GM12878 (cell line): ENCODE measurements around the gene CNN3. TPM values are rescaled to one million over a fixed set of nuclear protein-coding genes. Genes with fewer than 3 reads are reported as not detected.
A peak's percentile ranks its signal among the peaks of the same experiment; 100 is the strongest.

Experiments used
- ATAC-seq: fragments of 200-7000 bp; cut with Tn5 transposase; 3 replicates; pipeline ENCODE4 v1.9.1; 2020; ENCODE audit warnings: mild to moderate bottlenecking, moderate library complexity
- BruUV-seq: library from RNA; stranded (reverse); fragments of 400-500 nt; replicated peaks from 2 replicates; lab custom pipeline; 2021; lab: Mats Ljungman, UMichigan
- CTCF ChIA-PET: fragments of 300-600 bp; sonication (Branson Sonifier 250); formaldehyde crosslinking; extraction: SDS; loops from one replicate; lab custom pipeline; 2021; ENCODE audit warnings: inconsistent platforms; lab: Yijun Ruan, JAX
- POLR2A ChIA-PET: fragments of 350-600 bp; formaldehyde crosslinking; extraction: SDS; loops from one replicate; lab custom pipeline; 2021; ENCODE audit warnings: inconsistent platforms; lab: Charles Lee
- RAD21 ChIA-PET: fragments of 300-600 bp; sonication (Branson Sonifier 250); formaldehyde crosslinking; loops from one replicate; lab custom pipeline; 2023; ENCODE audit warnings: antibody characterized with exemption; ENCODE audit not compliant: unreplicated experiment; lab: Charles Lee
- SMC1A ChIA-PET: fragments of 300-600 bp; sonication (Branson Sonifier 250); formaldehyde crosslinking; loops from one replicate; lab custom pipeline; 2023; ENCODE audit not compliant: unreplicated experiment, uncharacterized antibody; lab: Charles Lee
- DNase-seq: peaks from one replicate; pipeline ENCODE4 v3.0.0-alpha.2; 2011; ENCODE audit warnings: low read depth, low spot score
- FAIRE-seq: peaks from 3 replicates; lab custom pipeline; 2011; peaks lifted over from hg19 to GRCh38; lab: Jason Lieb, UNC
- H2AFZ ChIP-seq: 2 replicates; pipeline ENCODE4 v1.6.0; 2011; ENCODE audit warnings: low read depth, low read length, control low read depth; ENCODE audit not compliant: control insufficient read depth
- H3K27ac ChIP-seq: 2 replicates; pipeline ENCODE4 v1.5.1; 2011; ENCODE audit warnings: control low read depth; ENCODE audit not compliant: control insufficient read depth, insufficient read depth
- H3K27me3 ChIP-seq, 2 experiments: replicated peaks in 1 of 2; 2 replicates each; pipeline versions ENCODE4 v1.6.0 to v1.6.1; 2011; ENCODE audit warnings: low read length in 1 of 2; ENCODE audit not compliant: control insufficient read depth in 2 of 2, insufficient read depth in 2 of 2
- H3K36me3 ChIP-seq, 2 experiments: 2 replicates each; pipeline ENCODE4 v1.5.1; 2011; ENCODE audit warnings: low read length in 1 of 2; ENCODE audit not compliant: control insufficient read depth in 2 of 2, insufficient read depth in 2 of 2
- H3K4me1 ChIP-seq: 2 replicates; pipeline ENCODE4 v1.6.1; 2011; ENCODE audit warnings: mild to moderate bottlenecking, low read length, moderate library complexity, mixed read lengths; ENCODE audit not compliant: control insufficient read depth, insufficient read depth
- H3K4me2 ChIP-seq: 2 replicates; pipeline ENCODE4 v1.6.0; 2011; ENCODE audit warnings: control low read depth; ENCODE audit not compliant: control insufficient read depth, insufficient read depth
- H3K4me3 ChIP-seq: fragments of 200-600 bp; sonication (generic); 2 replicates; pipeline ENCODE4 v1.5.1; 2016
- H3K79me2 ChIP-seq: 2 replicates; pipeline ENCODE4 v1.6.0; 2011; ENCODE audit warnings: low read length; ENCODE audit not compliant: control insufficient read depth, insufficient read depth
- H3K9ac ChIP-seq: 2 replicates; pipeline ENCODE4 v1.8.0; 2011; ENCODE audit warnings: low read length, control low read depth, mixed read lengths; ENCODE audit not compliant: control insufficient read depth, insufficient read depth
- H3K9me3 ChIP-seq: replicated peaks from 3 replicates; pipeline ENCODE4 v1.5.1; 2011; ENCODE audit warnings: mild to moderate bottlenecking, low read length; ENCODE audit not compliant: control insufficient read depth, insufficient read depth
- H4K20me1 ChIP-seq: 2 replicates; pipeline ENCODE4 v1.6.0; 2011; ENCODE audit not compliant: control insufficient read depth, insufficient read depth
- DPF2 ChIP-seq: fragments of 450-650 bp; IDR thresholded peaks from 2 replicates; pipeline ENCODE4 v1.6.1; 2017; ENCODE audit warnings: mild to moderate bottlenecking
- EGR1 ChIP-seq, 2 experiments: IDR thresholded peaks; 1 replicate in 1 of 2; 2 replicates in 1 of 2; pipeline ENCODE4 v1.6.1; 2011 to 2012; ENCODE audit warnings: low read depth in 2 of 2, low read length in 2 of 2, borderline replicate concordance in 1 of 2, mild to moderate bottlenecking in 1 of 2, moderate library complexity in 1 of 2
- MTA3 ChIP-seq: IDR thresholded peaks from 2 replicates; pipeline ENCODE4 v1.6.1; 2012; ENCODE audit warnings: low read length, inconsistent platforms, borderline replicate concordance
- NFYA ChIP-seq: IDR thresholded peaks from 2 replicates; pipeline ENCODE4 v1.6.1; 2011; ENCODE audit warnings: low read depth, mild to moderate bottlenecking, low read length, improper control_type of control experiment, borderline replicate concordance
- RBBP5 ChIP-seq: fragments of 200-600 bp; sonication (generic); conservative IDR thresholded peaks from 2 replicates; pipeline ENCODE4 v1.6.1; 2016
- SREBF2 ChIP-seq: IDR thresholded peaks from 2 replicates; pipeline ENCODE4 v1.6.1; 2012; ENCODE audit warnings: mild to moderate bottlenecking, low read length
- YY1 ChIP-seq: IDR thresholded peaks from 2 replicates; pipeline ENCODE4 v1.6.1; 2011; ENCODE audit warnings: low read depth, mild to moderate bottlenecking, low read length
- WGBS: methylation state at CpG from one replicate; pipeline ENCODE4 v1.1.6; 2016; ENCODE audit warnings: low lambda C conversion rate; ENCODE audit not compliant: insufficient replicate concordance, insufficient coverage; ENCODE audit errors: missing lambda C conversion rate; 5-methylcytosine and 5-hydroxymethylcytosine counted together
- in situ Hi-C: fragments of 300-500 bp; cut with MboI; formaldehyde crosslinking; loops from 9 replicates; pipeline ENCODE4 v1.14.3; 2018; ENCODE audit warnings: mixed read lengths
- intact Hi-C: fragments of 100-400 bp; cut with micrococcal nuclease; formaldehyde crosslinking; loops from one replicate; pipeline ENCODE4 v1.14.2; 2022; ENCODE audit not compliant: unreplicated experiment
- polyA plus RNA-seq, 11 experiments: library from polyadenylated mRNA; depleted of rRNA in 4 of 11; unstranded in 6 of 11; stranded (reverse) in 5 of 11; fragments of >200 nt; fragmentation: Nextera tagmentation in 4 of 11; fragmentation: Illumina TruSeq in 1 of 11; extraction: Ambion mirVana in 4 of 11; extraction: Trizol in 1 of 11; gene quantifications; 1 replicate in 1 of 11; 2 replicates in 10 of 11; pipeline versions ENCODE4 v1.2.1 to v1.2.3, GENCODE V29; 2011 to 2016; ENCODE audit warnings: inconsistent platforms in 2 of 11, missing spikeins in 2 of 11, low read depth in 1 of 11
- total RNA-seq, 4 experiments: library from RNA; depleted of rRNA in 3 of 4; stranded (reverse); fragments of >200 nt in 3 of 4; fragmentation: Illumina TruSeq in 1 of 4; extraction: Trizol in 1 of 4; gene quantifications; 2 replicates each; pipeline versions ENCODE4 v1.2.1 to v1.2.3, GENCODE V29; 2013 to 2021

The CNN3 gene
- total and polyA plus RNA-seq, 10 of the 15 experiments (the other 5 are each of a cell fraction or from before 2014, with no cell fraction given), result 0.20 to 48.4 (median 34.3) TPM

DNA sequence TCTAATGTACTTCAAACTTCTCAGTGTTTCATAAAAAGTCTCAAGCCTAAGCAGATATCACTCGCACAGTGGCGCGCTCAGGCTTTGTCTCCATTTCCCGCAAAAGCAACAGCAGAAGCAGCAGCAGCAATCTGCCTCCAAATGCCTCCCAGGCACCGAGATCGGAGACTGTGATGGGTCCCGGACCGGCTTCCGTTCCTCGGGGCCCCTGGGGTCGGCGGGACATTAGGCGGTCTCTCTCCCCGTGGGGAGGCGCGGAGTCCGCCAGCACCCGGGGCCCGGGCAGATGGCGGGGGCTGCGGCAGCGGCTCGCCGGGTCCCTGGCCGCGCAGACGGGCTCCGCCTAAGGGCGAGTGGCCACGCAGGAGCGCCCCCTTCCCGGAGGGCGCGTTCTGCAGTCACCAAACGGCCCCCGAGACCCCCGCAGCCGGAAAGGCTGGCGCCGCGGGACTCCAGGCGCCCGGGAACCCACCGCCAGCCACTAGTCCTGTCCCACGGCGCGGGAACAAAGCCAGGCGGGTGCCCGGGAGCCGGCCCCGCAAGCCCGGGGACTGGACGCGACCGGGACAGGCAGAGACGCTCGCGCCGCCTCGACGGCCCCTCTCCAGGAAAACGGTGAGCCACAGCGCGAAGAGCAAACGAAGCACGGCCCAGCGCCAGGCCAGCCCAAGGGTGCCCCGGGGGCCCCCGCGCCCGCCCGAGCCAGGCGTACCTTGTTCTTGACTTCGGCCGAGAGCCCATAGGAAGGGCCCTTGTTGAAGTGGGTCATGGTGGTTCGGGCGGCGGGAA is 590 bp downstream of the CNN3 start:
- WGBS, result 21% methylated on average over 47 of the region's 78 CpGs
- Histone ChIP-seq H3K4me1 (no peaks in the 10 kb centered on the region), H3K9me3 (no peaks in the 10 kb centered on the region), H2AFZ (peak overlapping the region; percentile 37), H3K9ac (peak overlapping the region; percentile 57), H3K27ac (peak overlapping the region; percentile 29; the same call in 1 of the 2 replicates), H3K79me2 (peaks cover 2% of the 10 kb centered on the region; the same call in 1 of the 2 replicates), H4K20me1 (no peaks in the 10 kb centered on the region), H3K4me3 (peak overlapping the region; percentile 54), H3K27me3 (peaks cover 3 to 7% of the 10 kb centered on the region in 2 experiments; a peak in 3 of 4 replicates), H3K36me3 (no peaks in the 10 kb centered on the region), H3K4me2 (peak overlapping the region; percentile 54; the same call in 1 of the 2 replicates)
- ChIA-PET SMC1A (no interaction called here), CTCF (no interaction called here), POLR2A (no interaction called here), RAD21 (no interaction called here)
- ATAC-seq, result peak; percentile 40; the same call in 2 of the 3 replicates
- TF ChIP-seq DPF2 (no peak), RBBP5 (no peak), EGR1 (IDR thresholded peaks at IDR 0.05; ENCODE audit: borderline replicate concordance in 1 of 2, low read depth in 2 of 2, low read length in 2 of 2) (no peak), SREBF2 (no peak), YY1 (no peak), MTA3 (no peak), NFYA (no peak)
- DNase-seq, result no peak
- intact Hi-C loops, result no loop called here
- no TSS peak for BruUV-seq
- FAIRE-seq, result no peak
- in situ Hi-C loops, result no loop called here
